Transverse colon (tissue), 4 donors: ENCODE results near the gene OR8G1. TPM values are rescaled to one million over a fixed set of nuclear protein-coding genes. Genes with fewer than 3 reads are reported as not detected.

Source experiments
- DNase-seq: peaks from one replicate; pipeline ENCODE4 v3.0.0-alpha.2; 2019
- H3K27ac ChIP-seq, 4 donors: fragments of 200-600 bp; sonication (generic); 2 replicates each; pipeline ENCODE4 v1.5.1; 2016 to 2018; ENCODE audit warnings: inconsistent platforms in 4 of 4
- H3K27me3 ChIP-seq: fragments of 200-600 bp; sonication (generic); 2 replicates; pipeline ENCODE4 v1.5.1; 2017; ENCODE audit warnings: inconsistent platforms
- H3K36me3 ChIP-seq, 4 donors: fragments of 200-600 bp; sonication (generic); 2 replicates each; pipeline ENCODE4 v1.5.1; 2017 to 2019; ENCODE audit warnings: inconsistent platforms in 4 of 4
- H3K4me1 ChIP-seq, 4 donors: fragments of 200-600 bp; sonication (generic); 2 replicates each; pipeline ENCODE4 v1.5.1; 2017 to 2020; ENCODE audit warnings: inconsistent platforms in 4 of 4
- H3K4me3 ChIP-seq, 4 donors: fragments of 200-600 bp; sonication (generic); 1 replicate in 1 of 4; 2 replicates in 3 of 4; pipeline versions ENCODE4 v1.5.1 to v1.6.1; 2017 to 2019; ENCODE audit warnings: inconsistent platforms in 4 of 4
- H3K9me3 ChIP-seq, 2 donors: fragments of 200-600 bp; sonication (generic); 2 replicates each; pipeline ENCODE4 v1.5.1; 2017 to 2019; ENCODE audit warnings: inconsistent platforms in 2 of 2
- CTCF ChIP-seq, 5 experiments: fragments of 200-600 bp in 3 of 5; fragments of 450-650 bp in 2 of 5; sonication (generic) in 3 of 5; IDR thresholded peaks; 1 replicate in 2 of 5; 2 replicates in 3 of 5; pipeline ENCODE4 v1.5.1; 2016 to 2017; ENCODE audit warnings: antibody characterized with exemption in 5 of 5, inconsistent platforms in 3 of 5, mild to moderate bottlenecking in 2 of 5, moderate library complexity in 1 of 5
- EP300 ChIP-seq: sonication (generic); formaldehyde crosslinking; IDR thresholded peaks from one replicate; pipeline ENCODE4 v1.6.1; 2017; ENCODE audit warnings: antibody characterized with exemption, low read depth
- POLR2A ChIP-seq: fragments of 450-650 bp; IDR thresholded peaks from one replicate; pipeline ENCODE4 v1.6.1; 2016; ENCODE audit warnings: antibody characterized with exemption, mild to moderate bottlenecking, moderate library complexity
- POLR2AphosphoS5 ChIP-seq, 3 donors: sonication (generic); formaldehyde crosslinking; IDR thresholded peaks; one replicate each; pipeline ENCODE4 v1.6.1; 2016; ENCODE audit warnings: antibody characterized with exemption in 3 of 3
- WGBS, 2 donors: methylation state at CpG; one replicate each; pipeline ENCODE4 v1.1.5; 2018; ENCODE audit warnings: low coverage in 1 of 2; 5-methylcytosine and 5-hydroxymethylcytosine counted together
- in situ Hi-C, 4 donors: fragments of 200-750 bp; cut with MboI; loops; one replicate each; pipeline versions ENCODE4 v1.15.0 to v1.15.1; 2017; ENCODE audit warnings: low sequenced_read_pairs in 3 of 4, low pct_ligation_motif_present in 1 of 4, low pct_unique_long_range_greater_than_20kb in 1 of 4
- intact Hi-C: fragments of 100-400 bp; cut with DNase I; formaldehyde crosslinking; loops from one replicate; pipeline ENCODE4 v1.15.1; 2023; ENCODE audit warnings: low total_unique reads
- total RNA-seq, 4 donors: library from RNA; depleted of rRNA; stranded (reverse); fragments of >200 nt; gene quantifications; one replicate each; pipeline ENCODE4 v1.1.0, GENCODE V29; 2016

Gene OR8G1
- total RNA-seq, 4 donors from 2014 or later: under 0.01 TPM; not detected in 3

- H3K27me3 ChIP-seq: no peaks in the 10 kb centered on the region
- in situ Hi-C loops: no loop called here
- H3K4me3 ChIP-seq: no peak overlapping the region
- H3K27ac ChIP-seq: no peak overlapping the region
- no peaks in the 10 kb centered on the region for H3K4me1 ChIP-seq
- no peak for DNase-seq
- H3K36me3 ChIP-seq: no peaks in the 10 kb centered on the region
- H3K9me3 ChIP-seq: no peaks in the 10 kb centered on the region
- intact Hi-C loops: no loop called here
- TF ChIP-seq CTCF (IDR thresholded peaks at IDR 0.05) (no peak), POLR2AphosphoS5 (IDR thresholded peaks at IDR 0.05) (no peak), POLR2A (no peak), EP300 (no peak)
- WGBS, 2 donors: 50 to 58% methylated on average over 3 of the region's 3 CpGs
These were observed 44.9 kb downstream of the OR8G1 start for GRCh38 chr11:124285610-124286344.

- intact Hi-C loops: no loop called here
These were observed 53.8 kb downstream of the OR8G1 start for GRCh38 chr11:124294687-124295086.

GRCh38 chr11:124296016-124296415 lies 55.1 kb downstream of the OR8G1 start:
- Histone ChIP-seq H3K27me3 (no peaks in the 10 kb centered on the region), H3K4me1 (no peaks in the 10 kb centered on the region), H3K36me3 (no peaks in the 10 kb centered on the region), H3K27ac (no peak overlapping the region), H3K9me3 (no peaks in the 10 kb centered on the region), H3K4me3 (no peak overlapping the region)
- in situ Hi-C loops: no loop called here
- DNase-seq: no peak
- intact Hi-C loops: no loop called here
- TF ChIP-seq EP300 (no peak), POLR2AphosphoS5 (IDR thresholded peaks at IDR 0.05) (no peak), POLR2A (no peak), CTCF (IDR thresholded peaks at IDR 0.05) (no peak)

More at GRCh38 chr11:124294687-124295086, 53.8 kb downstream of the OR8G1 start:
- WGBS, 2 donors: 43 to 65% methylated on average over 1 of the region's 1 CpG
- Histone ChIP-seq H3K27ac (no peak overlapping the region), H3K27me3 (no peaks in the 10 kb centered on the region), H3K9me3 (no peaks in the 10 kb centered on the region), H3K4me1 (no peaks in the 10 kb centered on the region), H3K4me3 (no peak overlapping the region), H3K36me3 (no peaks in the 10 kb centered on the region)
- in situ Hi-C loops: no loop called here
- DNase-seq: no peak
- TF ChIP-seq POLR2AphosphoS5 (IDR thresholded peaks at IDR 0.05) (no peak), CTCF (IDR thresholded peaks at IDR 0.05) (no peak)

- H3K36me3 ChIP-seq: no peaks in the 10 kb centered on the region
- TF ChIP-seq CTCF (IDR thresholded peaks at IDR 0.05) (no peak), POLR2A (no peak), EP300 (no peak), POLR2AphosphoS5 (IDR thresholded peaks at IDR 0.05) (no peak)
- H3K27ac ChIP-seq: no peak overlapping the region
- DNase-seq: no peak
- no peaks in the 10 kb centered on the region for H3K4me1 ChIP-seq
- no peaks in the 10 kb centered on the region for H3K27me3 ChIP-seq
- intact Hi-C loops: no loop called here
- in situ Hi-C loops: no loop called here
- H3K4me3 ChIP-seq: no peak overlapping the region
- no peaks in the 10 kb centered on the region for H3K9me3 ChIP-seq
- WGBS, 2 donors: 78% methylated on average over 4 of the region's 4 CpGs
These were observed 57.0 kb downstream of the OR8G1 start for GRCh38 chr11:124297921-124298320.
